Muscle of leg (tissue), 16 donors: ENCODE data around the gene IL5RA. TPM values are rescaled to one million over a fixed set of nuclear protein-coding genes. Genes with fewer than 3 reads are reported as not detected.

ENCODE experiments used
- DNase-seq: peaks from one replicate; pipeline ENCODE4 v3.0.0; 2013
- H3K27ac ChIP-seq: one replicate; pipeline ENCODE4 v1.5.1; 2013; ENCODE audit warnings: mild to moderate bottlenecking, low read length, control low read depth
- H3K27me3 ChIP-seq: one replicate; pipeline ENCODE4 v1.6.1; 2013; ENCODE audit warnings: low read length; ENCODE audit not compliant: control insufficient read depth, insufficient read depth
- H3K36me3 ChIP-seq: one replicate; pipeline ENCODE4 v1.6.1; 2013; ENCODE audit warnings: low read length; ENCODE audit not compliant: control insufficient read depth, insufficient read depth
- H3K4me1 ChIP-seq: one replicate; pipeline ENCODE4 v1.6.1; 2013; ENCODE audit warnings: low read length; ENCODE audit not compliant: control insufficient read depth, insufficient read depth
- H3K4me3 ChIP-seq: one replicate; pipeline ENCODE4 v1.5.1; 2013; ENCODE audit warnings: low read length, control low read depth
- H3K9me3 ChIP-seq: replicated peaks from 2 replicates; pipeline ENCODE4 v1.6.1; 2013; ENCODE audit warnings: low read depth, low read length; ENCODE audit not compliant: control insufficient read depth
- WGBS: methylation state at CpG from one replicate; pipeline ENCODE4 v1.1.5; 2013; ENCODE audit warnings: missing lambda C conversion rate; ENCODE audit not compliant: insufficient coverage; 5-methylcytosine and 5-hydroxymethylcytosine counted together
- long read RNA-seq, 11 donors: transcript quantifications; one replicate each; lab custom pipeline, GENCODE V29; 2026
- polyA plus RNA-seq, 8 donors: library from polyadenylated mRNA; unstranded; fragments of 120-200 nt; gene quantifications; one replicate each; pipeline versions ENCODE4 v1.2.1 to v1.2.3, GENCODE V29; 2013; ENCODE audit warnings: inconsistent platforms in 1 of 8, low replicate concordance in 1 of 8; ENCODE audit not compliant: insufficient read length in 8 of 8, insufficient read depth in 1 of 8
- total RNA-seq: library from RNA; stranded (reverse); fragments of 120-200 nt; gene quantifications from one replicate; pipeline ENCODE4 v1.2.4, GENCODE V29; 2013

IL5RA gene
- total RNA-seq = 0.04 TPM
- under 1 TPM in 6 of 8 donors, not detected in 2; 0.08 to 0.15 (median 0.11) TPM for polyA plus RNA-seq
- long read RNA-seq, donor 1 = 0 reads
- long read RNA-seq, donor 2 = 0 reads
- long read RNA-seq, donor 3 = 0 reads
- long read RNA-seq, donor 4 = 0 reads
- long read RNA-seq, donor 5, partial matches to known transcripts = 0 of 1 reads
- long read RNA-seq, donor 5, other reads (novel, unspliced or antisense) = 0 of 1 reads
- long read RNA-seq, donor 6 = 0 reads
- long read RNA-seq, donor 7 = 0 reads
- long read RNA-seq, donor 8 = 0 reads
- long read RNA-seq, donor 9 = 0 reads
- long read RNA-seq, donor 10 = 0 reads
- long read RNA-seq, donor 11 = 0 reads

- Histone ChIP-seq H3K9me3 (no peaks in the 10 kb centered on the region), H3K4me1 (no peaks in the 10 kb centered on the region), H3K27me3 (no peaks in the 10 kb centered on the region), H3K4me3 (no peak within 1 kb of the TSS), H3K36me3 (no peaks in the 10 kb centered on the region), H3K27ac (no peak within 1 kb of the TSS)
- DNase-seq = peak; percentile 33
- no CpG with 5 or more reads among the region's 4 CpGs for WGBS
Observed at GRCh38 chr3:3110299-3110630, at the start of gene IL5RA. IL5RA (minus strand) TSS chr3:3110374; CDS start chr3:3104984, 5,390 bp downstream.

GRCh38 chr3:3157484-3157883 lies 47.3 kb upstream of the IL5RA start:
- no peak for DNase-seq
- WGBS = no CpG with 5 or more reads among the region's 8 CpGs
- H3K4me1 ChIP-seq = no peaks in the 10 kb centered on the region
- H3K27me3 ChIP-seq = no peaks in the 10 kb centered on the region
- H3K27ac ChIP-seq = no peak overlapping the region
- peaks cover 34% of the 10 kb centered on the region for H3K36me3 ChIP-seq
- H3K9me3 ChIP-seq = no peaks in the 10 kb centered on the region
- no peak overlapping the region for H3K4me3 ChIP-seq

GRCh38 chr3:3154879-3155610 lies 44.9 kb upstream of the IL5RA start:
- Histone ChIP-seq H3K27me3 (no peaks in the 10 kb centered on the region), H3K9me3 (no peaks in the 10 kb centered on the region), H3K4me1 (no peaks in the 10 kb centered on the region), H3K27ac (no peak overlapping the region), H3K4me3 (no peak overlapping the region), H3K36me3 (peaks cover 35% of the 10 kb centered on the region)
- no peak for DNase-seq
- 92% methylated on average over 2 of the region's 5 CpGs for WGBS

DNA sequence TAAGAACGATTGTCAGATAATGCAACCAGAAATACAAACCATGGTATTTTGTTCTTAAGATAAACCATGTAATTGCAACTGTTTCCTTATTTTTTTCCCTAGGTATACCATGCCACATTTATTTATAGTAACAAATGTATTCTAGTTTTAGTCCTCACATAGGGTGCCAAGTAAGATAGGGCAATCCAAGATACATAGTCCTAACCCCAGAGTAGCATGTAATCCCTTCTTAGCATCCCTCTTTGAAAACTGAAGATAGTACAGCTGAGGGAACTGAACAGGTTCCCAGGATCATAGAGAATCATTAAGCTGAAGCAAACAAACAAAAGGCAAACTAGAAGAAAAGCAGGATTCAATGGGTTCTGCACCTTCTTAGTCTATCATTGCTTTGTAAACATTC lies 41.3 kb upstream of the IL5RA start:
- Histone ChIP-seq H3K36me3 (peaks cover 29% of the 10 kb centered on the region), H3K27ac (no peak overlapping the region), H3K4me1 (no peaks in the 10 kb centered on the region), H3K4me3 (no peak overlapping the region), H3K27me3 (no peaks in the 10 kb centered on the region), H3K9me3 (no peaks in the 10 kb centered on the region)
- DNase-seq = no peak
- WGBS = no CpG with 5 or more reads among the region's 1 CpG

GRCh38 chr3:3149560-3149959 lies 39.4 kb upstream of the IL5RA start:
- DNase-seq = no peak
- no peak overlapping the region for H3K27ac ChIP-seq
- no peaks in the 10 kb centered on the region for H3K27me3 ChIP-seq
- H3K4me1 ChIP-seq = no peaks in the 10 kb centered on the region
- no peaks in the 10 kb centered on the region for H3K9me3 ChIP-seq
- H3K36me3 ChIP-seq = peaks cover 24% of the 10 kb centered on the region
- H3K4me3 ChIP-seq = no peak overlapping the region
- WGBS = no CpG with 5 or more reads among the region's 1 CpG

DNA sequence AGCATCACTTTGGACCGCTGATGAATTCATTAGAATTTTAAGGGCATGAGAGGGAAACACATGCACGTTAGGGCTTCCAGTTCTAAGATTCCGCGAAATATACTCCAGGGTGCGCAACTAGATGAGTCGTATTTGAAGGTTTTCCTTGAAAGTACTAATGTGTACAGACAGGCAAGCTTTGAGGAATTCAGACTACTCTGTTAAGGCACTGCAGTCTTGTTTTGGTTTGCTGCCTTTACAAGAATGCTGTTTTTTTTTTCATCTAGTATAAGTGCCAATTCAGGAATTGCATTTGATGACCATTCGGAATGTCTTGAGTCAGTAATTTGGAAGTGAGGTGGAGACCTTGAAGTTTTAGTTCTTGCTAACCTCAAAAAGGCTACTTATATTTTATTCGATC lies 35.7 kb upstream of the IL5RA start:
- Histone ChIP-seq H3K27me3 (no peaks in the 10 kb centered on the region), H3K4me1 (no peaks in the 10 kb centered on the region), H3K27ac (no peak overlapping the region), H3K4me3 (no peak overlapping the region), H3K36me3 (peaks cover 17% of the 10 kb centered on the region), H3K9me3 (no peaks in the 10 kb centered on the region)
- no CpG with 5 or more reads among the region's 8 CpGs for WGBS
- DNase-seq = no peak

DNA sequence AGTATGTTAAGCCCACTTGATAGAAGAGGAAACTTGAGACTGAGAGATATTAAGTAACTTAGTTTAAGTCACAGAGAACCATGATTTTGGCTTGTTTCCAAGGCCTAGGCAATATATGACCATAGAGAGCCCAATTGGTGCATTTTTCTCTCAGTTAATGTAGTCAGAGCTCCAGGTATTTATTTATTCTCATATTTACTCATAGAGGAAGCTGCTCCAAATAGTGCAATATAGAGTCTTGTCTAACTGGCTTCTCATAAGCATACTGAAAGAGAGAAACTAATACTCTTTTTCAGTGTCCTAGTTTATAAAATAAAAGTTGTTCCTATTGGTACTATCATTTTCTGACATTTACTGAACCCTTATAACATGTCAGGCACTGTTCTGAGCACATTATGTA lies 31.8 kb upstream of the IL5RA start:
- H3K27me3 ChIP-seq = no peaks in the 10 kb centered on the region
- DNase-seq = no peak
- H3K9me3 ChIP-seq = no peaks in the 10 kb centered on the region
- H3K36me3 ChIP-seq = peaks cover 21% of the 10 kb centered on the region
- H3K4me3 ChIP-seq = no peak overlapping the region
- no peak overlapping the region for H3K27ac ChIP-seq
- H3K4me1 ChIP-seq = no peaks in the 10 kb centered on the region

- Histone ChIP-seq H3K4me1 (no peaks in the 10 kb centered on the region), H3K9me3 (no peaks in the 10 kb centered on the region), H3K27me3 (no peaks in the 10 kb centered on the region), H3K36me3 (peaks cover 21% of the 10 kb centered on the region), H3K4me3 (no peak overlapping the region), H3K27ac (no peak overlapping the region)
- WGBS = no CpG with 5 or more reads among the region's 6 CpGs
- no peak for DNase-seq
Observed at GRCh38 chr3:3137526-3137925, 27.4 kb upstream of the IL5RA start.

- no peak for DNase-seq
- Histone ChIP-seq H3K9me3 (no peaks in the 10 kb centered on the region), H3K36me3 (peaks cover 24% of the 10 kb centered on the region), H3K27ac (no peak overlapping the region), H3K4me3 (no peak overlapping the region), H3K4me1 (no peaks in the 10 kb centered on the region), H3K27me3 (no peaks in the 10 kb centered on the region)
- 97% methylated on average over 3 of the region's 4 CpGs for WGBS
Observed at GRCh38 chr3:3134750-3135448, 24.7 kb upstream of the IL5RA start.

- 92% methylated on average over 4 of the region's 6 CpGs for WGBS
- no peak overlapping the region for H3K27ac ChIP-seq
- no peaks in the 10 kb centered on the region for H3K9me3 ChIP-seq
- no peak overlapping the region for H3K4me3 ChIP-seq
- DNase-seq = no peak
- no peaks in the 10 kb centered on the region for H3K4me1 ChIP-seq
- no peaks in the 10 kb centered on the region for H3K27me3 ChIP-seq
- H3K36me3 ChIP-seq = peaks cover 28% of the 10 kb centered on the region
Observed at GRCh38 chr3:3133500-3133899, 23.3 kb upstream of the IL5RA start.
